Ectodermal cell (in vitro differentiated cells): Measurements from ENCODE around the gene ELOA. TPM values are rescaled to one million over a fixed set of nuclear protein-coding genes. Genes with fewer than 3 reads are reported as not detected.

Experiments
- H3K27ac ChIP-seq: 2 replicates; pipeline ENCODE4 v1.7.0; 2013; ENCODE audit warnings: mild to moderate bottlenecking, low read depth, low read length; ENCODE audit not compliant: insufficient read depth, poor library complexity, severe bottlenecking
- H3K27me3 ChIP-seq: 2 replicates; pipeline ENCODE4 v1.7.0; 2013; ENCODE audit warnings: mild to moderate bottlenecking, low read length; ENCODE audit not compliant: insufficient read depth, control insufficient read depth, poor library complexity, severe bottlenecking
- H3K36me3 ChIP-seq: one replicate; pipeline ENCODE4 v1.7.0; 2013; ENCODE audit warnings: low read length; ENCODE audit not compliant: control insufficient read depth, insufficient read depth
- H3K4me1 ChIP-seq: one replicate; pipeline ENCODE4 v1.7.0; 2013; ENCODE audit warnings: low read length; ENCODE audit not compliant: control insufficient read depth, insufficient read depth
- H3K4me3 ChIP-seq: 2 replicates; pipeline ENCODE4 v1.7.0; 2013; ENCODE audit warnings: low read depth, low read length, control low read depth; ENCODE audit not compliant: insufficient read depth
- H3K9me3 ChIP-seq: 2 replicates; pipeline ENCODE4 v1.7.0; 2013; ENCODE audit warnings: mild to moderate bottlenecking, low read length, moderate library complexity; ENCODE audit not compliant: control insufficient read depth
- WGBS, 2 experiments: methylation state at CpG; one replicate each; pipeline ENCODE4 v1.1.7; 2013; ENCODE audit warnings: missing lambda C conversion rate in 2 of 2; 5-methylcytosine and 5-hydroxymethylcytosine counted together
- polyA plus RNA-seq, 4 experiments: library from polyadenylated mRNA; stranded (reverse); fragments of 50-300 nt; gene quantifications; one replicate each; pipeline ENCODE4 v1.2.3, GENCODE V29; 2013

ELOA gene
- polyA plus RNA-seq (2013, experiment 1 of 4): 34.7 TPM
- polyA plus RNA-seq (2013, experiment 2 of 4): 33.6 TPM
- 25.2 TPM for polyA plus RNA-seq (2013, experiment 3 of 4)
- 25.4 TPM for polyA plus RNA-seq (2013, experiment 4 of 4)

GRCh38 chr1:23743287-23744152, at the start of gene ELOA:
ELOA (plus strand) TSS chr1:23743471; CDS start chr1:23743504, 33 bp downstream.
- H3K27ac ChIP-seq: no peak within 1 kb of the TSS
- no peaks in the 10 kb centered on the region for H3K27me3 ChIP-seq
- no peaks in the 10 kb centered on the region for H3K4me1 ChIP-seq
- no peaks in the 10 kb centered on the region for H3K9me3 ChIP-seq
- 0% methylated on average over 119 of the region's 119 CpGs for WGBS, 2 experiments
- H3K4me3 ChIP-seq: peak within 1 kb of the TSS; percentile 68
- no peaks in the 10 kb centered on the region for H3K36me3 ChIP-seq

- Histone ChIP-seq H3K36me3 (peaks cover 47% of the 10 kb centered on the region), H3K27ac (no peak overlapping the region), H3K4me1 (peaks cover 13% of the 10 kb centered on the region), H3K4me3 (peak overlapping the region; percentile 98), H3K9me3 (no peaks in the 10 kb centered on the region), H3K27me3 (no peaks in the 10 kb centered on the region)
- 94 to 100% methylated on average over 2 of the region's 2 CpGs for WGBS, 2 experiments
Measured at GRCh38 chr1:23693599-23693998, 49.7 kb upstream of the ELOA start.

GRCh38 chr1:23694371-23694770, 48.9 kb upstream of the ELOA start:
- Histone ChIP-seq H3K27me3 (no peaks in the 10 kb centered on the region), H3K27ac (no peak overlapping the region), H3K36me3 (peaks cover 51% of the 10 kb centered on the region), H3K4me1 (peaks cover 13% of the 10 kb centered on the region), H3K4me3 (no peak overlapping the region), H3K9me3 (no peaks in the 10 kb centered on the region)
- WGBS, 2 experiments: 95 to 98% methylated on average over 3 of the region's 3 CpGs

GRCh38 chr1:23695667-23696066, 47.6 kb upstream of the ELOA start:
- Histone ChIP-seq H3K4me3 (no peak overlapping the region), H3K4me1 (peaks cover 13% of the 10 kb centered on the region), H3K36me3 (peaks cover 59% of the 10 kb centered on the region)

GRCh38 chr1:23696335-23696989, 46.8 kb upstream of the ELOA start:
- no peak overlapping the region for H3K4me3 ChIP-seq
- no peak overlapping the region for H3K27ac ChIP-seq
- no peaks in the 10 kb centered on the region for H3K9me3 ChIP-seq
- peaks cover 65% of the 10 kb centered on the region for H3K36me3 ChIP-seq
- WGBS, 2 experiments: 97 to 98% methylated on average over 6 of the region's 6 CpGs
- H3K27me3 ChIP-seq: no peaks in the 10 kb centered on the region
- peaks cover 13% of the 10 kb centered on the region for H3K4me1 ChIP-seq

More at GRCh38 chr1:23695667-23696066, 47.6 kb upstream of the ELOA start:
- Histone ChIP-seq H3K9me3 (no peaks in the 10 kb centered on the region), H3K27ac (no peak overlapping the region), H3K27me3 (no peaks in the 10 kb centered on the region)
- WGBS, 2 experiments: 95 to 99% methylated on average over 3 of the region's 3 CpGs

GRCh38 chr1:23698466-23698865, 44.8 kb upstream of the ELOA start:
- 95% methylated on average over 5 of the region's 5 CpGs for WGBS, 2 experiments
- Histone ChIP-seq H3K27ac (no peak overlapping the region), H3K27me3 (no peaks in the 10 kb centered on the region), H3K9me3 (no peaks in the 10 kb centered on the region), H3K4me3 (no peak overlapping the region), H3K4me1 (peaks cover 7% of the 10 kb centered on the region), H3K36me3 (peaks cover 74% of the 10 kb centered on the region)

- H3K27ac ChIP-seq: no peak overlapping the region
- 94 to 98% methylated on average over 7 of the region's 7 CpGs for WGBS, 2 experiments
- no peaks in the 10 kb centered on the region for H3K9me3 ChIP-seq
- H3K4me1 ChIP-seq: no peaks in the 10 kb centered on the region
- H3K27me3 ChIP-seq: no peaks in the 10 kb centered on the region
- no peak overlapping the region for H3K4me3 ChIP-seq
- H3K36me3 ChIP-seq: peaks cover 64% of the 10 kb centered on the region
Measured at GRCh38 chr1:23699280-23700179, 43.7 kb upstream of the ELOA start.

- Histone ChIP-seq H3K4me1 (no peaks in the 10 kb centered on the region), H3K27me3 (no peaks in the 10 kb centered on the region), H3K27ac (no peak overlapping the region), H3K36me3 (peaks cover 47% of the 10 kb centered on the region), H3K4me3 (no peak overlapping the region), H3K9me3 (no peaks in the 10 kb centered on the region)
- 92 to 93% methylated on average over 2 of the region's 2 CpGs for WGBS, 2 experiments
Measured at GRCh38 chr1:23701310-23701709, 42.0 kb upstream of the ELOA start.

- WGBS, 2 experiments: 94 to 96% methylated on average over 5 of the region's 5 CpGs
- H3K36me3 ChIP-seq: peaks cover 43% of the 10 kb centered on the region
- no peaks in the 10 kb centered on the region for H3K4me1 ChIP-seq
- no peaks in the 10 kb centered on the region for H3K9me3 ChIP-seq
- no peak overlapping the region for H3K27ac ChIP-seq
- H3K27me3 ChIP-seq: no peaks in the 10 kb centered on the region
- H3K4me3 ChIP-seq: no peak overlapping the region
Measured at GRCh38 chr1:23701996-23702395, 41.3 kb upstream of the ELOA start.
